WERI-Rb-1 (cell line): ENCODE measurements around the gene NUDCD3.

Experiments used
- DNase-seq: peaks from one replicate; pipeline ENCODE4 v3.0.0-alpha.2; 2020
- H3K27ac ChIP-seq: fragments of 250-450 bp; sonication (Bioruptor Pico); 2 replicates; pipeline ENCODE4 v1.5.1; 2020; ENCODE audit warnings: mild to moderate bottlenecking, moderate library complexity
- H3K27me3 ChIP-seq: fragments of 250-450 bp; sonication (Bioruptor Pico); 2 replicates; pipeline ENCODE4 v1.5.1; 2021; ENCODE audit warnings: mild to moderate bottlenecking, low read depth, moderate library complexity; ENCODE audit not compliant: insufficient read depth, severe bottlenecking
- H3K36me3 ChIP-seq: fragments of 250-450 bp; sonication (Bioruptor Pico); 2 replicates; pipeline ENCODE4 v1.5.1; 2020; ENCODE audit warnings: mild to moderate bottlenecking, moderate library complexity
- H3K4me3 ChIP-seq: 2 replicates; pipeline ENCODE4 v1.5.1; 2011; ENCODE audit warnings: low read depth, mild to moderate bottlenecking, control low read depth, low read length
- H3K9me3 ChIP-seq: fragments of 250-450 bp; sonication (Bioruptor Pico); 2 replicates; pipeline ENCODE4 v1.5.1; 2021; ENCODE audit warnings: mild to moderate bottlenecking, moderate library complexity; ENCODE audit not compliant: severe bottlenecking
- TF ChIP-seq, protein P1 (sequence below): IDR thresholded peaks from 2 replicates; pipeline ENCODE4 v1.5.1; 2011; ENCODE audit warnings: low read depth, mild to moderate bottlenecking, control low read depth, inconsistent platforms, low read length

Gene NUDCD3

GRCh38 chr7:44347546-44348114 lies 142.8 kb downstream of the NUDCD3 start:
- Histone ChIP-seq H3K27ac (no peak overlapping the region), H3K9me3 (peaks cover 4% of the 10 kb centered on the region), H3K27me3 (no peaks in the 10 kb centered on the region), H3K4me3 (no peak overlapping the region), H3K36me3 (no peaks in the 10 kb centered on the region)
- TF ChIP-seq, protein P1, sequence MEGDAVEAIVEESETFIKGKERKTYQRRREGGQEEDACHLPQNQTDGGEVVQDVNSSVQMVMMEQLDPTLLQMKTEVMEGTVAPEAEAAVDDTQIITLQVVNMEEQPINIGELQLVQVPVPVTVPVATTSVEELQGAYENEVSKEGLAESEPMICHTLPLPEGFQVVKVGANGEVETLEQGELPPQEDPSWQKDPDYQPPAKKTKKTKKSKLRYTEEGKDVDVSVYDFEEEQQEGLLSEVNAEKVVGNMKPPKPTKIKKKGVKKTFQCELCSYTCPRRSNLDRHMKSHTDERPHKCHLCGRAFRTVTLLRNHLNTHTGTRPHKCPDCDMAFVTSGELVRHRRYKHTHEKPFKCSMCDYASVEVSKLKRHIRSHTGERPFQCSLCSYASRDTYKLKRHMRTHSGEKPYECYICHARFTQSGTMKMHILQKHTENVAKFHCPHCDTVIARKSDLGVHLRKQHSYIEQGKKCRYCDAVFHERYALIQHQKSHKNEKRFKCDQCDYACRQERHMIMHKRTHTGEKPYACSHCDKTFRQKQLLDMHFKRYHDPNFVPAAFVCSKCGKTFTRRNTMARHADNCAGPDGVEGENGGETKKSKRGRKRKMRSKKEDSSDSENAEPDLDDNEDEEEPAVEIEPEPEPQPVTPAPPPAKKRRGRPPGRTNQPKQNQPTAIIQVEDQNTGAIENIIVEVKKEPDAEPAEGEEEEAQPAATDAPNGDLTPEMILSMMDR: no peak
- no peak for DNase-seq

DNA sequence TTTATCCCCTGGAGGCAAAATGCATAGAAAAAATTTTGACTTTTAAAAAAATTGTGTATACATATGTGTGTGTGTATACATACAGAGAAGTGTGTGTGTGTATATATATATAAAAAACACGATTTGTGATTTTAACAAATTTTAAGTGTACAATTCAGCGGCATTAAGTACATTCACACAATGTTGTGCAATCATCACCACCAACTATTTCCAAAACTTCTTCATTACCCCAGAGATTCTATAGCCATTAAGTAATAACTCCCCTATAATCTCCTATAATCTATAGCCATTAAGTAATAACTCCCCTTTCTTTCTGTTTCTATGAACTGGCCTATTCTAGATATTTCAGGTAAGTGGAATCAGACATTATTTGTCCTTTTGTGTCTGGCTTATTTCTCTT lies 144.4 kb downstream of the NUDCD3 start:
- TF ChIP-seq, protein P1: no peak
- H3K9me3 ChIP-seq: peaks cover 4% of the 10 kb centered on the region
- DNase-seq: no peak
- no peak overlapping the region for H3K4me3 ChIP-seq
- no peak overlapping the region for H3K27ac ChIP-seq
- H3K27me3 ChIP-seq: no peaks in the 10 kb centered on the region
- H3K36me3 ChIP-seq: no peaks in the 10 kb centered on the region

DNA sequence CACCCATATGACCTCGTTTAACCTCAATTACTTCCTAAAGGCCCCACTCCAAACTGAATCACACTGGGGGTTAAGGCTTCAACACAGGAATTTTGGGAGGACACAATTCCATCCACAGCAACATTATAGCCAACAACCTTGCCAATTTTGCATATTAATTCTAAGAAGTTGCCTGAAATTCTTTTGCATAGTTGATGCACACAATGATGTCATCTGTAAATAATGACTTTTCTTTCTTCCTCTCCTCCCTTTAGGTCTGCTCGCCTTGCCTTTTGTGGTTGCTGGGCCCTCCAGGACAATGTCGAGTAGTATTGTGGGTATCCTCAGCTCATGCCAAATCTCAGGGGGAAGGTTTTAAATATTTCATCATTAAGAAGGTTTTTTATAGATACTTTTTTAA lies 149.1 kb downstream of the NUDCD3 start:
- Histone ChIP-seq H3K27ac (no peak overlapping the region), H3K27me3 (no peaks in the 10 kb centered on the region), H3K4me3 (no peak overlapping the region), H3K9me3 (peaks cover 4% of the 10 kb centered on the region), H3K36me3 (no peaks in the 10 kb centered on the region)
- no peak for DNase-seq
- TF ChIP-seq, protein P1: no peak

- TF ChIP-seq, protein P1: no peak
- no peak overlapping the region for H3K4me3 ChIP-seq
- H3K9me3 ChIP-seq: peaks cover 4% of the 10 kb centered on the region
- H3K36me3 ChIP-seq: no peaks in the 10 kb centered on the region
- DNase-seq: no peak
- H3K27me3 ChIP-seq: no peaks in the 10 kb centered on the region
- H3K27ac ChIP-seq: no peak overlapping the region
Measured at GRCh38 chr7:44338600-44338999, 151.9 kb downstream of the NUDCD3 start.

- H3K27ac ChIP-seq: no peak overlapping the region
- no peaks in the 10 kb centered on the region for H3K36me3 ChIP-seq
- no peak overlapping the region for H3K4me3 ChIP-seq
- H3K27me3 ChIP-seq: no peaks in the 10 kb centered on the region
- no peaks in the 10 kb centered on the region for H3K9me3 ChIP-seq
- DNase-seq: no peak
- TF ChIP-seq, protein P1: no peak
Measured at GRCh38 chr7:44336491-44336890, 154.0 kb downstream of the NUDCD3 start.

- no peak for DNase-seq
- Histone ChIP-seq H3K4me3 (no peak overlapping the region), H3K27me3 (no peaks in the 10 kb centered on the region), H3K9me3 (no peaks in the 10 kb centered on the region), H3K27ac (no peak overlapping the region), H3K36me3 (no peaks in the 10 kb centered on the region)
- TF ChIP-seq, protein P1: no peak
Measured at GRCh38 chr7:44335184-44335583, 155.3 kb downstream of the NUDCD3 start.
